ENCODE data around the gene ZNF683. TPM values are rescaled to one million over a fixed set of nuclear protein-coding genes. Genes with fewer than 3 reads are reported as not detected.

ZNF683 gene
- total and polyA plus RNA-seq, 9 of the 15 experiments (the other 6 are each of a cell fraction or from before 2014, with no cell fraction given): not detected

DNA sequence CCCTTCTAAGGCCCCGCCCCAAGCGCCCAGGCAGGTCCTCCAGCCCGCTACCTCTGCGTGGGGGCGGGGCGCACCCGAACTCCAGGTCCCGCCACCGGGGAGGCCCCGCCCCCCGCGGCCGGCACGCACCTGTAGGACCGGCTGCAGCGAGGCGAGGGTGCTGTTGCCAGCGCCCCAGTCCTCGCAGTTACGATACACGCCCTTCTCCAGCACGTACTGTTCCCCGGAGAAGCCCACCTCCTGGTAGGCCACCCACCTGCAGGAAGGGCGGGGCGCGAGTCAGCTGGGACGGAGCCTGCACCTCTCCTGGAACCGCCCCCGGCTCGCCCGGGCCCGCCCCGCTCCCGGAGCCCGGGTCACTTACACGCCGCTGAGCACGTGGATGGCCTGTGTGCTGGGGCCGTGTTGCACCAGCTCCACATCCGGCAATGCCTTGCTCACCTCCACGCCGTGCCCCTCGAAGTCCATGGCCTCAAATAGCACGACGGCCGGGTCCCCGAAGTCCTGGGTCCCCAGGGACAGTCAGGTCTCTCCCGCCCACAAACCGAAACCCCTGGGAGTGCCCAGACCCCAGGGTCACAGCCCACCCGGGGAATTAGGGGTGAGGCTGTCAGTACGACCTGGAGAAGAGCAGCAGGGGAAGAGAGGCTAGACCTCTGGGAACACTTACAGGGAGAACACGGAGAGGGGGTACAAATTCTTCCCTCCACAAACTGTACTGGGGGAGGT is 35.9 kb downstream of the ZNF683 start (continued):
- TF ChIP-seq, protein P1, sequence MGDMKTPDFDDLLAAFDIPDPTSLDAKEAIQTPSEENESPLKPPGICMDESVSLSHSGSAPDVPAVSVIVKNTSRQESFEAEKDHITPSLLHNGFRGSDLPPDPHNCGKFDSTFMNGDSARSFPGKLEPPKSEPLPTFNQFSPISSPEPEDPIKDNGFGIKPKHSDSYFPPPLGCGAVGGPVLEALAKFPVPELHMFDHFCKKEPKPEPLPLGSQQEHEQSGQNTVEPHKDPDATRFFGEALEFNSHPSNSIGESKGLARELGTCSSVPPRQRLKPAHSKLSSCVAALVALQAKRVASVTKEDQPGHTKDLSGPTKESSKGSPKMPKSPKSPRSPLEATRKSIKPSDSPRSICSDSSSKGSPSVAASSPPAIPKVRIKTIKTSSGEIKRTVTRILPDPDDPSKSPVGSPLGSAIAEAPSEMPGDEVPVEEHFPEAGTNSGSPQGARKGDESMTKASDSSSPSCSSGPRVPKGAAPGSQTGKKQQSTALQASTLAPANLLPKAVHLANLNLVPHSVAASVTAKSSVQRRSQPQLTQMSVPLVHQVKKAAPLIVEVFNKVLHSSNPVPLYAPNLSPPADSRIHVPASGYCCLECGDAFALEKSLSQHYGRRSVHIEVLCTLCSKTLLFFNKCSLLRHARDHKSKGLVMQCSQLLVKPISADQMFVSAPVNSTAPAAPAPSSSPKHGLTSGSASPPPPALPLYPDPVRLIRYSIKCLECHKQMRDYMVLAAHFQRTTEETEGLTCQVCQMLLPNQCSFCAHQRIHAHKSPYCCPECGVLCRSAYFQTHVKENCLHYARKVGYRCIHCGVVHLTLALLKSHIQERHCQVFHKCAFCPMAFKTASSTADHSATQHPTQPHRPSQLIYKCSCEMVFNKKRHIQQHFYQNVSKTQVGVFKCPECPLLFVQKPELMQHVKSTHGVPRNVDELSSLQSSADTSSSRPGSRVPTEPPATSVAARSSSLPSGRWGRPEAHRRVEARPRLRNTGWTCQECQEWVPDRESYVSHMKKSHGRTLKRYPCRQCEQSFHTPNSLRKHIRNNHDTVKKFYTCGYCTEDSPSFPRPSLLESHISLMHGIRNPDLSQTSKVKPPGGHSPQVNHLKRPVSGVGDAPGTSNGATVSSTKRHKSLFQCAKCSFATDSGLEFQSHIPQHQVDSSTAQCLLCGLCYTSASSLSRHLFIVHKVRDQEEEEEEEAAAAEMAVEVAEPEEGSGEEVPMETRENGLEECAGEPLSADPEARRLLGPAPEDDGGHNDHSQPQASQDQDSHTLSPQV (IDR thresholded peaks at IDR 0.05): peak; percentile 100
- TF ChIP-seq ZNF76 (CRISPR knock-in tag; IDR thresholded peaks at IDR 0.05; ENCODE audit: borderline replicate concordance): peak; percentile 92
- no peak for TF ChIP-seq KLF16 (IDR thresholded peaks at IDR 0.05)
- TF ChIP-seq, protein P2, sequence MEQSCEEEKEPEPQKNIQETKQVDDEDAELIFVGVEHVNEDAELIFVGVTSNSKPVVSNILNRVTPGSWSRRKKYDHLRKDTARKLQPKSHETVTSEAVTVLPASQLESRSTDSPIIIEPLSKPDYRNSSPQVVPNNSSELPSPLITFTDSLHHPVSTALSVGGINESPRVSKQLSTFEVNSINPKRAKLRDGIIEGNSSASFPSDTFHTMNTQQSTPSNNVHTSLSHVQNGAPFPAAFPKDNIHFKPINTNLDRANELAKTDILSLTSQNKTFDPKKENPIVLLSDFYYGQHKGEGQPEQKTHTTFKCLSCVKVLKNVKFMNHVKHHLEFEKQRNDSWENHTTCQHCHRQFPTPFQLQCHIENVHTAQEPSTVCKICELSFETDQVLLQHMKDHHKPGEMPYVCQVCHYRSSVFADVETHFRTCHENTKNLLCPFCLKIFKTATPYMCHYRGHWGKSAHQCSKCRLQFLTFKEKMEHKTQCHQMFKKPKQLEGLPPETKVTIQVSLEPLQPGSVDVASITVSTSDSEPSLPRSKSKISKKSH (CRISPR knock-in tag; IDR thresholded peaks at IDR 0.05): no peak
- peak; percentile 87 for TF ChIP-seq ZNF79 (CRISPR knock-in tag; IDR thresholded peaks at IDR 0.05; ENCODE audit: low read depth)
- no peak for TF ChIP-seq MTA2 (IDR thresholded peaks at IDR 0.05; ENCODE audit: low read depth)
- TF ChIP-seq, protein P3, sequence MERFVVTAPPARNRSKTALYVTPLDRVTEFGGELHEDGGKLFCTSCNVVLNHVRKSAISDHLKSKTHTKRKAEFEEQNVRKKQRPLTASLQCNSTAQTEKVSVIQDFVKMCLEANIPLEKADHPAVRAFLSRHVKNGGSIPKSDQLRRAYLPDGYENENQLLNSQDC (CRISPR knock-in tag; IDR thresholded peaks at IDR 0.05): no peak
- TF ChIP-seq, protein P4, sequence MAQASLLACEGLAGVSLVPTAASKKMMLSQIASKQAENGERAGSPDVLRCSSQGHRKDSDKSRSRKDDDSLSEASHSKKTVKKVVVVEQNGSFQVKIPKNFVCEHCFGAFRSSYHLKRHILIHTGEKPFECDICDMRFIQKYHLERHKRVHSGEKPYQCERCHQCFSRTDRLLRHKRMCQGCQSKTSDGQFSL (CRISPR knock-in tag; IDR thresholded peaks at IDR 0.05): peak; percentile 83
- TF ChIP-seq, protein P4 (tag; IDR thresholded peaks at IDR 0.05): peak in 1 of 2 experiments; percentile 88; a peak in 2 of 4 replicates
- TF ChIP-seq CBX3 (IDR thresholded peaks at IDR 0.05; ENCODE audit: borderline replicate concordance in 1 of 2, low read length in 2 of 2): peak in 1 of 2 experiments; percentile 96; a peak in 2 of 3 replicates
- peak; percentile 64 for TF ChIP-seq NR2C1 (IDR thresholded peaks at IDR 0.05)
- TF ChIP-seq NR2C1 (tag; IDR thresholded peaks at IDR 0.05): peak; percentile 94
- TF ChIP-seq BRD4 (IDR thresholded peaks at IDR 0.05): peak; percentile 97
- peak; percentile 94 for TF ChIP-seq ERF (CRISPR knock-in tag; IDR thresholded peaks at IDR 0.05)
- TF ChIP-seq XRCC3 (IDR thresholded peaks at IDR 0.05): no peak
- peak; percentile 91 for TF ChIP-seq IFI16 (CRISPR knock-in tag; IDR thresholded peaks at IDR 0.05)
- TF ChIP-seq, protein P5, sequence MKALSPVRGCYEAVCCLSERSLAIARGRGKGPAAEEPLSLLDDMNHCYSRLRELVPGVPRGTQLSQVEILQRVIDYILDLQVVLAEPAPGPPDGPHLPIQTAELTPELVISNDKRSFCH (CRISPR knock-in tag; IDR thresholded peaks at IDR 0.05): peak; percentile 70; the same call in 1 of the 2 replicates
- TF ChIP-seq, protein P5 (tag; IDR thresholded peaks at IDR 0.05): peak; percentile 97
- TF ChIP-seq TAL1 (IDR thresholded peaks at IDR 0.05): no peak
- peak; percentile 91 for TF ChIP-seq CTBP1 (IDR thresholded peaks at IDR 0.05; ENCODE audit: borderline replicate concordance)
- no peak for TF ChIP-seq HDGF (IDR thresholded peaks at IDR 0.05)
- TF ChIP-seq GATAD2B (IDR thresholded peaks at IDR 0.05; ENCODE audit: borderline replicate concordance): no peak; the same call in 1 of the 2 replicates
- peak in 1 of 2 experiments; percentile 84; a peak in 2 of 4 replicates for TF ChIP-seq HDAC1 (IDR thresholded peaks at IDR 0.05)
